Esophagus squamous epithelium (tissue), 5 donors: ENCODE data around the gene GGCX. TPM values are rescaled to one million over a fixed set of nuclear protein-coding genes. Genes with fewer than 3 reads are reported as not detected.

Experiments
- DNase-seq: peaks from one replicate; lab custom pipeline; 2025; lab: John Stamatoyannopoulos, UW
- H3K27ac ChIP-seq, 4 donors: fragments of 200-600 bp; sonication (generic); one replicate each; pipeline ENCODE4 v1.5.1; 2016 to 2019; ENCODE audit warnings: mild to moderate bottlenecking in 1 of 4
- H3K27me3 ChIP-seq, 4 donors: fragments of 200-600 bp; sonication (generic); 1 replicate in 3 of 4; 2 replicates in 1 of 4; pipeline versions ENCODE4 v1.5.1 to v1.6.0; 2017 to 2021; ENCODE audit warnings: antibody characterized with exemption in 1 of 4
- H3K36me3 ChIP-seq, 3 donors: fragments of 200-600 bp; sonication (generic); one replicate each; pipeline ENCODE4 v1.5.1; 2016 to 2019
- H3K4me1 ChIP-seq, 3 donors: fragments of 200-600 bp; sonication (generic); one replicate each; pipeline ENCODE4 v1.5.1; 2017 to 2019
- H3K4me3 ChIP-seq, 4 donors: fragments of 200-600 bp; sonication (generic); 1 replicate in 3 of 4; 2 replicates in 1 of 4; pipeline ENCODE4 v1.5.1; 2016 to 2019; ENCODE audit warnings: mild to moderate bottlenecking in 2 of 4, moderate library complexity in 1 of 4
- H3K9me3 ChIP-seq, 3 donors: fragments of 200-600 bp; sonication (generic); one replicate each; pipeline ENCODE4 v1.5.1; 2016 to 2019
- POLR2A ChIP-seq, 4 donors: fragments of 450-650 bp; IDR thresholded peaks; one replicate each; pipeline ENCODE4 v1.6.1; 2017; ENCODE audit warnings: antibody characterized with exemption in 4 of 4, mild to moderate bottlenecking in 4 of 4, moderate library complexity in 3 of 4
- WGBS, 2 donors: methylation state at CpG; one replicate each; pipeline ENCODE4 v1.1.5; 2018; 5-methylcytosine and 5-hydroxymethylcytosine counted together
- intact Hi-C: fragments of 100-400 bp; cut with DNase I; formaldehyde crosslinking; loops from one replicate; pipeline ENCODE4 v1.15.0; 2022
- total RNA-seq, 4 donors: library from RNA; depleted of rRNA; stranded (reverse); fragments of >200 nt; gene quantifications; one replicate each; pipeline ENCODE4 v1.1.0, GENCODE V29; 2016
- TF ChIP-seq, protein P1 (sequence below), 6 experiments: fragments of 450-650 bp in 4 of 6; fragments of 200-600 bp in 2 of 6; sonication (generic) in 2 of 6; IDR thresholded peaks; one replicate each; pipeline ENCODE4 v1.5.1; 2016 to 2019; ENCODE audit warnings: antibody characterized with exemption in 6 of 6, mild to moderate bottlenecking in 4 of 6, moderate library complexity in 4 of 6
- donor health status: DM: yes; HTN: yes; CAD: no.

The GGCX gene
- total RNA-seq, 4 donors from 2014 or later, result 19.7 to 27.5 (median 23.3) TPM

DNA sequence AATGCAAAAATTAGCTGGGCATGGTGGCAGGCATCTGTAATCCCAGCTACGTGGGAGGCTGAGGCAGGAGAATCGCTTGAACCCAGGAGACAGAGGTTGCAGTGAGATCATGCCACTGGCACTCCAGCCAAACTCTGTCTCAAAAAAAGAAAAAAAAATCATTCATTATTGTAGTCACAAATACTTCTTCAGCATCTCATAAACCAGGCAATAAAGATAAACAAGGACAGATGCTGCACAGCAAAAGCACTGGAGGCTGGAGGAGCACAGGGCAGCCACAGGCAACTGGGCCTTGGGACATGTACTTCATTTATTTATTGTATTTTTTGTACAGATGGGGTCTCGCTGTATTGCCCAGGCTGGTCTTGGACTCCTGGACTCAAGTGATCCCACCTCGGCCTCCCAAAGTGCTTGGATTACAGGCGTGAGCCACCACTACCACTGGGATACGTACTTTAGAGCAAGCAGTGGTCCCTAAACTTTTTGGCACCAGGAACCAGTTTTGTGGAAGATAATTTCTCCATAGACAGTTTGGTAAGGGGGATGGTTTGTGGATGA lies 39.1 kb downstream of the GGCX start:
- 83 to 94% methylated on average over 6 of the region's 6 CpGs for whole genome bisulfite sequencing, 2 donors
- no peaks in the 10 kb centered on the region for H3K36me3 ChIP-seq
- TF ChIP-seq, protein P1, sequence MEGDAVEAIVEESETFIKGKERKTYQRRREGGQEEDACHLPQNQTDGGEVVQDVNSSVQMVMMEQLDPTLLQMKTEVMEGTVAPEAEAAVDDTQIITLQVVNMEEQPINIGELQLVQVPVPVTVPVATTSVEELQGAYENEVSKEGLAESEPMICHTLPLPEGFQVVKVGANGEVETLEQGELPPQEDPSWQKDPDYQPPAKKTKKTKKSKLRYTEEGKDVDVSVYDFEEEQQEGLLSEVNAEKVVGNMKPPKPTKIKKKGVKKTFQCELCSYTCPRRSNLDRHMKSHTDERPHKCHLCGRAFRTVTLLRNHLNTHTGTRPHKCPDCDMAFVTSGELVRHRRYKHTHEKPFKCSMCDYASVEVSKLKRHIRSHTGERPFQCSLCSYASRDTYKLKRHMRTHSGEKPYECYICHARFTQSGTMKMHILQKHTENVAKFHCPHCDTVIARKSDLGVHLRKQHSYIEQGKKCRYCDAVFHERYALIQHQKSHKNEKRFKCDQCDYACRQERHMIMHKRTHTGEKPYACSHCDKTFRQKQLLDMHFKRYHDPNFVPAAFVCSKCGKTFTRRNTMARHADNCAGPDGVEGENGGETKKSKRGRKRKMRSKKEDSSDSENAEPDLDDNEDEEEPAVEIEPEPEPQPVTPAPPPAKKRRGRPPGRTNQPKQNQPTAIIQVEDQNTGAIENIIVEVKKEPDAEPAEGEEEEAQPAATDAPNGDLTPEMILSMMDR (IDR thresholded peaks at IDR 0.05), result no peak
- TF ChIP-seq POLR2A (IDR thresholded peaks at IDR 0.05), result no peak
- no peak for DNase-seq
- no peak overlapping the region for H3K4me3 ChIP-seq
- no peaks in the 10 kb centered on the region for H3K27me3 ChIP-seq
- H3K4me1 ChIP-seq, result peaks cover 0 to 30% (median 7%) of the 10 kb centered on the region in 3 donors
- intact Hi-C loops, result no loop called here
- no peaks in the 10 kb centered on the region for H3K9me3 ChIP-seq
- H3K27ac ChIP-seq, result no peak overlapping the region

DNA sequence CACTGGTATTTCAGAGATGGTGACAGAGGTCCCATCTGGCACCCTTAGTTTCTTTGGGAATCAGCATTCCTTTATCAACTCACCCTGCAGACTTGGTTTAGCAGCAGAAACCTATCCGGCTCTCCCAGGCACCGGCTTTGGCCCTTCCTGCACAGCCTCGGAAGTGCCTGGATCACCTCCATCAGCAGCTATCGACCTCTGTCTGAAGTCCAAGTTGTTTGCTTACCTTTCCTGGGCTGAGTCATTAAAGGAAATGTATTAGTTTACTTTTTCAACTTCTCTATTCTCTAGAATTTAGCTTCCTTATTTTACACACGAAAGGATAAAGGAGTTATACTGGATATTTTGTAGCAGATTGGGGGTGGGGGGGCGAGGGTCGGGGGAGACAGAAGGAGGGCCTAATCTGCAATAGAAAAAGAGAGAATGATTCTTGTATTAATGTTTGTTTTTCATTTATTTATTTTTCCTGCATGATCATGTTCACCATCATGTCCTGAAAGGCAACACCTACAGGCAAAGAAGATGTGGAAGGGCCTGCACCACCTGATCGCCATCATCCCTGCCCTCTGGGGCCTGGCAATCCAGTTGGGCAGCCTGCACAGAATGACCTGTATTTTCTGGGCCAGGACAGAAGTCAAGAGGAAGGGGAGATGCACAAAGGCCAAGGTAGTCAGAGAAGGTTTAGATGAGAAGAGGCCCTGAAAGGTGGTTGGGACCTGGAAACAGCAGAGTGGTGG lies 44.5 kb downstream of the GGCX start:
- no peaks in the 10 kb centered on the region for H3K27me3 ChIP-seq
- H3K36me3 ChIP-seq, result no peaks in the 10 kb centered on the region
- TF ChIP-seq, protein P1 (IDR thresholded peaks at IDR 0.05), result no peak
- no peak for TF ChIP-seq POLR2A (IDR thresholded peaks at IDR 0.05)
- DNase-seq, result no peak
- H3K27ac ChIP-seq, result peak overlapping the region in 3 of 4 donors; percentile 0 to 27 (median 5)
- H3K9me3 ChIP-seq, result no peaks in the 10 kb centered on the region
- H3K4me3 ChIP-seq, result no peak overlapping the region
- H3K4me1 ChIP-seq, result peaks cover 0 to 21% (median 9%) of the 10 kb centered on the region in 3 donors
- intact Hi-C loops, result no loop called here
- WGBS, 2 donors, result 18 to 49% methylated on average over 8 of the region's 8 CpGs

DNA sequence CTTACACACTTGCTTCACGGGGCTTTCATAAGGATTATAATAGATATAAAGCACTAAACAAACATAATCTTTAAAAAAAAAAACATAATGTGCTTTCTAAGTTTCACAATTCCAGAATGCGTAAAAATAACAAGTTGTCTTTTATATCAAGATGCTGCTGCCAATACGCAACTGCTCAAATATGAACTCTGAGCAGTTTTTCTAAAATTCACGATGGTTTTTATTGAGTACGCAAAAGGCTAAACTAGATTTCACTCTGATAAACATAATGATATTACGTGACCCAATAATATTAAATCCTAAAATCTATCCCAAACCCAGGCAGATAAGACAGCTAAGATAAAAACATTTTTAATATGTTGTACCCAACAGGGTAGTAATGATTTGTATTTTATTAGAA lies 47.0 kb downstream of the GGCX start:
- Histone ChIP-seq H3K9me3 (no peaks in the 10 kb centered on the region), H3K27me3 (no peaks in the 10 kb centered on the region), H3K36me3 (no peaks in the 10 kb centered on the region), H3K4me3 (no peak overlapping the region), H3K4me1 (peaks cover 0 to 35% (median 17%) of the 10 kb centered on the region in 3 donors), H3K27ac (no peak overlapping the region)
- 77 to 82% methylated on average over 6 of the region's 6 CpGs for WGBS, 2 donors
- DNase-seq, result no peak
- TF ChIP-seq POLR2A (IDR thresholded peaks at IDR 0.05), result no peak
- TF ChIP-seq, protein P1 (IDR thresholded peaks at IDR 0.05), result no peak
- intact Hi-C loops, result no loop called here

DNA sequence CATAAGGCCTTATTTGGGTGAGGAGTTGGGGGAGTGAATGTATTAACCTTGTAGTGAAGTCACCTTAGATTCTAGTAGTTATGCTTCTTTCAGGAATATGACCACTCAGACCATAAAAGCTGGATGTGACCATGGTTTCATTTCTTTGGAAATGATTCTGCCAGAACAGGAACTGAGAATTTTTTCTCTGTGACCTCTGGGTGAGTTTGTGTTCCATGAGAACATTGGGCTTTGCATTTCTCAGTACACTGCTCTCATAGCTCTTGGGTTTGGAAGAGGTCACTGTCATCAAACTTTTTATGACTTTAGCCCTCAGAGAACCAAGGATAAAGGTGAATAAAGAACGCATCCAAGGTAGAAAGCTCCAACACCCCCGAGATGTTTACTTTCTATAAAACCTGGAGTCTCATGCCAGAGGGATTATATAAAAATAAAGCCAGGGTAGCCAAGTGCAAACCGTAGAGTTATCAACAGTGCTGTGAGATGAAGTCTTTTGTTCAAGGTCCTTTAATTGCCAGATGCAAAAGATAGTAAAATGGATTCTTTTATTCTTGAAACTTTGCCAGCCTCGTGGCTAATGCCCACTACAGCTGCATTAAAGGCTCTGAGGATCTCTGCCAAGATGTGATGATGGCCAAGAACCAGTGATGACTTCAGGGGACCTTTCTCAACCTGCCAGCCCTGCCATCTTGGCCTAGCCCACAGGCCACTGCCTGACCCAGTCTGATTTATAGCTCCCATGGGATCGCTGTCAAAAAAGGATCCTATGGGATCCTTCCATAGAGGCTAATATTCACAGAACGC lies 50.1 kb downstream of the GGCX start:
- Histone ChIP-seq H3K36me3 (no peaks in the 10 kb centered on the region), H3K27me3 (no peaks in the 10 kb centered on the region), H3K27ac (peak overlapping the region in 3 of 4 donors; percentile 1 to 54 (median 18)), H3K4me1 (peaks cover 0 to 33% (median 8%) of the 10 kb centered on the region in 3 donors), H3K4me3 (no peak overlapping the region), H3K9me3 (no peaks in the 10 kb centered on the region)
- TF ChIP-seq, protein P1 (IDR thresholded peaks at IDR 0.05), result no peak
- no peak for TF ChIP-seq POLR2A (IDR thresholded peaks at IDR 0.05)
- no peak for DNase-seq
- intact Hi-C loops, result no loop called here
- WGBS, 2 donors, result 44 to 49% methylated on average over 5 to 6 of the region's 6 CpGs
